EL (cell line): ENCODE results near the gene SLC27A3.

Experiments
- DNase-seq: peaks from one replicate; pipeline ENCODE4 v3.0.0-alpha.2; 2016

The SLC27A3 gene

GRCh38 chr1:153774780-153775457 lies at the start of gene SLC27A3:
SLC27A3 (plus strand) TSS chr1:153775407; CDS start chr1:153775498, 91 bp downstream.
- DNase-seq, result peak; percentile 60

- DNase-seq, result peak; percentile 100
Measured at GRCh38 chr1:153727463-153728304, 47.5 kb upstream of the SLC27A3 start, which contains the start of gene INTS3. INTS3 (plus strand) TSS chr1:153728050; CDS start chr1:153728635, 585 bp downstream.

- DNase-seq, result peak; percentile 52
Measured at GRCh38 chr1:153728305-153729066, 46.7 kb upstream of the SLC27A3 start.

- no peak for DNase-seq
Measured at GRCh38 chr1:153730468-153730988, 44.7 kb upstream of the SLC27A3 start.

- DNase-seq, result no peak
Measured at GRCh38 chr1:153733970-153734369, 41.2 kb upstream of the SLC27A3 start.

GRCh38 chr1:153734396-153735089 lies 40.7 kb upstream of the SLC27A3 start:
- DNase-seq, result no peak

GRCh38 chr1:153735090-153735420 lies 40.2 kb upstream of the SLC27A3 start:
- no peak for DNase-seq

GRCh38 chr1:153741986-153742385 lies 33.2 kb upstream of the SLC27A3 start:
- DNase-seq, result no peak

GRCh38 chr1:153742411-153743142 lies 32.6 kb upstream of the SLC27A3 start:
- DNase-seq, result no peak

GRCh38 chr1:153745417-153745816 lies 29.8 kb upstream of the SLC27A3 start:
- DNase-seq, result no peak

- no peak for DNase-seq
Measured at GRCh38 chr1:153746174-153746573, 29.0 kb upstream of the SLC27A3 start.

GRCh38 chr1:153748903-153749302 lies 26.3 kb upstream of the SLC27A3 start:
- no peak for DNase-seq

GRCh38 chr1:153749408-153750005 lies 25.7 kb upstream of the SLC27A3 start:
- DNase-seq, result peak; percentile 72

GRCh38 chr1:153750026-153750995 lies 24.9 kb upstream of the SLC27A3 start:
- no peak for DNase-seq

GRCh38 chr1:153752072-153752471 lies 23.1 kb upstream of the SLC27A3 start:
- DNase-seq, result no peak

- DNase-seq, result peak; percentile 69
Measured at GRCh38 chr1:153752571-153753195, 22.5 kb upstream of the SLC27A3 start.

- DNase-seq, result no peak
Measured at GRCh38 chr1:153754266-153754665, 20.9 kb upstream of the SLC27A3 start.

- no peak for DNase-seq
Measured at GRCh38 chr1:153760440-153760839, 14.8 kb upstream of the SLC27A3 start.

- DNase-seq, result no peak
Measured at GRCh38 chr1:153763365-153764225, 11.6 kb upstream of the SLC27A3 start.
